Measurements from ENCODE around the gene UQCRH. TPM values are rescaled to one million over a fixed set of nuclear protein-coding genes. Genes with fewer than 3 reads are reported as not detected.

Gene UQCRH
- total RNA-seq, 1 donor from 2014 or later, result 376 TPM

Other genes starting within 250 kb of the UQCRH start
- gene PIK3R3, start 171.1 kb upstream of the UQCRH start, total RNA-seq, result 10.7 and 11.4 TPM in 2 replicates
- 0.21 and 0.59 TPM in 2 replicates for gene TSPAN1, start 128.6 kb upstream of the UQCRH start, total RNA-seq
- gene P3R3URF, start 127.2 kb upstream of the UQCRH start, total RNA-seq, result not detected in 2 replicates
- 46.2 and 48.9 TPM in 2 replicates for gene POMGNT1, start 105.3 kb upstream of the UQCRH start, total RNA-seq
- gene LURAP1, start 100.4 kb upstream of the UQCRH start, total RNA-seq, result 2.0 and 3.4 TPM in 2 replicates
- 5.1 and 7.4 TPM in 2 replicates for gene RAD54L, start 55.9 kb upstream of the UQCRH start, total RNA-seq
- gene LRRC41, start 82 bp upstream of the UQCRH start, total RNA-seq, result 61.6 and 67.6 TPM in 2 replicates
- 17.3 and 22.8 TPM in 2 replicates for gene NSUN4, start 37.1 kb downstream of the UQCRH start, total RNA-seq
- 0.39 and 0.46 TPM in 2 replicates for gene FAAH, start 90.6 kb downstream of the UQCRH start, total RNA-seq
- gene DMBX1, start 186.1 kb downstream of the UQCRH start, total RNA-seq, result not detected in 2 replicates
- not detected in 2 replicates for gene KNCN, start 247.9 kb downstream of the UQCRH start, total RNA-seq